ENCODE results near the gene RYR1. TPM values are rescaled to one million over a fixed set of nuclear protein-coding genes. Genes with fewer than 3 reads are reported as not detected.
A peak's percentile ranks its signal among the peaks of the same experiment; 100 is the strongest.

Gene RYR1
- total and polyA plus RNA-seq, 11 donors = 0.44 to 2.1 (median 0.86) TPM

DNA sequence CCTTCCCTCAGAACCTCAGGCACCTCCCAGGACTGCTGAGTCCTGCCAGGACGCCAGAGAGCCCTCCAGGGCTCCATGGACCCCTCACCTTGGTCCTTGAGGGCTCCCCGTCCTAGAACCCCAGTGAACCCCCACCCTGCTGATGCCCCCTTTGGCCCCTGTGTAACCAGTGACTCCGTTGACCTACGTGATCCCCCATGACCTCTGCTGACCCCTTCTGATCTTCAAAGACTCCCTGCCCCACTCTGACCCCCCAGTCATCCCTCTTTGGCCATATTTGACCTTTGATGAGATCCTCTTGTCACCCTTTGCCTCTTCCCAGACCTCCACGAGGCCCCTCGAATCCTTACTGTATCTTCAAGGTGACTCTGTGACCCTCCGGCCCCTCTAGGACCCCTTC, 92.9 kb downstream of the RYR1 start:
- intact Hi-C loops (cut with DNase I) = no loop called here
- Histone ChIP-seq H3K4me1 (no peaks in the 10 kb centered on the region), H3K4me3 (no peak overlapping the region), H3K9me3 (no peaks in the 10 kb centered on the region), H3K36me3 (no peaks in the 10 kb centered on the region), H3K27me3 (peaks cover 0 to 17% (median 0%) of the 10 kb centered on the region in 9 donors), H3K27ac (no peak overlapping the region)
- ATAC-seq (no peak), DNase-seq (no peak)
- WGBS, 4 donors = 85 to 89% (median 87%) methylated on average over 7 of the region's 7 CpGs
- no peak for TF ChIP-seq POLR2A (IDR thresholded peaks at IDR 0.05)
- TF ChIP-seq, protein P1, sequence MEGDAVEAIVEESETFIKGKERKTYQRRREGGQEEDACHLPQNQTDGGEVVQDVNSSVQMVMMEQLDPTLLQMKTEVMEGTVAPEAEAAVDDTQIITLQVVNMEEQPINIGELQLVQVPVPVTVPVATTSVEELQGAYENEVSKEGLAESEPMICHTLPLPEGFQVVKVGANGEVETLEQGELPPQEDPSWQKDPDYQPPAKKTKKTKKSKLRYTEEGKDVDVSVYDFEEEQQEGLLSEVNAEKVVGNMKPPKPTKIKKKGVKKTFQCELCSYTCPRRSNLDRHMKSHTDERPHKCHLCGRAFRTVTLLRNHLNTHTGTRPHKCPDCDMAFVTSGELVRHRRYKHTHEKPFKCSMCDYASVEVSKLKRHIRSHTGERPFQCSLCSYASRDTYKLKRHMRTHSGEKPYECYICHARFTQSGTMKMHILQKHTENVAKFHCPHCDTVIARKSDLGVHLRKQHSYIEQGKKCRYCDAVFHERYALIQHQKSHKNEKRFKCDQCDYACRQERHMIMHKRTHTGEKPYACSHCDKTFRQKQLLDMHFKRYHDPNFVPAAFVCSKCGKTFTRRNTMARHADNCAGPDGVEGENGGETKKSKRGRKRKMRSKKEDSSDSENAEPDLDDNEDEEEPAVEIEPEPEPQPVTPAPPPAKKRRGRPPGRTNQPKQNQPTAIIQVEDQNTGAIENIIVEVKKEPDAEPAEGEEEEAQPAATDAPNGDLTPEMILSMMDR (IDR thresholded peaks at IDR 0.05) = no peak

DNA sequence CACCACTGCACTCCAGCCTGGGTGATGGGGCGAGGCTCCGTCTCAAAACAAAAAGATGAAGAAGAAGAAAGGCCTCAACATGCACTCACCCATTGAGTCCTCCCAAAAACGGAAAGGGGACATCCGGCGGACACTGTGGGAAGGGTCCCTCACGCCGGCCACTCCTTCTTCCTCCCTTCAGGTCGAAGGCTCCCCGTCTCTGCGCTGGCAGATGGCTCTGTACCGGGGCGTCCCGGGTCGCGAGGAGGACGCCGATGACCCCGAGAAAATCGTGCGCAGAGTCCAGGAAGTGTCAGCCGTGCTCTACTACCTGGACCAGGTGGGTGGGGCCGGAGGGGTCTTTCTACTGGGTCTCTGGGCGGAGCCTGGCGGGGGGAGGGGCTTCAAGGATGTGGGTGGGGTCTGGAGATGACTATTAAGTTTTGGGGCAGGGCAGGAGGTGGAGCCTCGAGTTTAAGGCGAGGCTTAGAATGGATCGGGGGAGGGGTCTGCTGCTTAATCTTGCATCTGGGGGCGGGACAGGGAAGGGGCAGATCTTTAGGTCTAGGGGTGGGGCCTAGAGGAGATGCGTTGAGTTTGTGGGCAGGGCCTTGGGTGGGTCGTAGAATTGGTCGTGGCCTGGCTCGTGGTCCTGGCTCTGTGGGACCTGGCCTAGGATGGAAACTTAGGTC, 94.1 kb downstream of the RYR1 start:
- H3K4me3 ChIP-seq = no peak overlapping the region
- intact Hi-C loops (cut with DNase I) = no loop called here
- ATAC-seq (no peak), DNase-seq (no peak)
- H3K9me3 ChIP-seq = no peaks in the 10 kb centered on the region
- WGBS, 4 donors = 55 to 65% (median 56%) methylated on average over 32 of the region's 32 CpGs
- no peak overlapping the region for H3K27ac ChIP-seq
- H3K4me1 ChIP-seq = no peaks in the 10 kb centered on the region
- H3K27me3 ChIP-seq = peaks cover 0 to 17% (median 0%) of the 10 kb centered on the region in 9 donors
- no peaks in the 10 kb centered on the region for H3K36me3 ChIP-seq
- no peak for TF ChIP-seq POLR2A (IDR thresholded peaks at IDR 0.05)
- TF ChIP-seq, protein P1 (IDR thresholded peaks at IDR 0.05) = no peak

DNA sequence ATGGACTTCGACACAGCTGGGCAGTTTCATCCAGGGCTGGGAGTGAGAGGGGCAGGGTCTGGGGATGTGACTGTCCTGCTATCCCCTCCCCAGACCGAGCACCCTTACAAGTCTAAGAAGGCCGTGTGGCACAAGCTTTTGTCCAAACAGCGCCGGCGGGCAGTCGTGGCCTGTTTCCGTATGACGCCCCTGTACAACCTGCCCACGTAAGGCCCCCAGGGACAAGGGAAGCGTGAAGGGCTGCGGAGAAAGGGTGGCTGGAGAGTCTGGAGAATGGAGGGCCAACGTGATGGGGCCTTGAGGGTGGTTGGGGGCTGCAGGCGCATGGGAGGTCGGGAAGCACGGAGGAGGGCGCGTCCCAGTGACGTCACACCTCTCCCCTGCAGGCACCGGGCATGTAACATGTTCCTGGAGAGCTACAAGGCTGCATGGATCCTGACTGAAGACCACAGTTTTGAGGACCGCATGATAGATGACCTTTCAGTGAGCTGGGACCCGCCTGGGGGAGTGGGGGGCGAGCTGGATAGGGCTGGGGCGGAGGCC, 94.8 kb downstream of the RYR1 start:
- no peaks in the 10 kb centered on the region for H3K9me3 ChIP-seq
- no peaks in the 10 kb centered on the region for H3K4me1 ChIP-seq
- DNase-seq (no peak), ATAC-seq (peak in 1 of 4 donors; percentile 12)
- intact Hi-C loops (cut with DNase I) = no loop called here
- no peaks in the 10 kb centered on the region for H3K36me3 ChIP-seq
- TF ChIP-seq POLR2A (IDR thresholded peaks at IDR 0.05) = no peak
- TF ChIP-seq, protein P1 (IDR thresholded peaks at IDR 0.05) = no peak
- no peak overlapping the region for H3K27ac ChIP-seq
- no peak overlapping the region for H3K4me3 ChIP-seq
- WGBS, 4 donors = 77 to 82% (median 79%) methylated on average over 20 to 24 of the region's 24 CpGs
- H3K27me3 ChIP-seq = peaks cover 0 to 17% (median 0%) of the 10 kb centered on the region in 9 donors

DNA sequence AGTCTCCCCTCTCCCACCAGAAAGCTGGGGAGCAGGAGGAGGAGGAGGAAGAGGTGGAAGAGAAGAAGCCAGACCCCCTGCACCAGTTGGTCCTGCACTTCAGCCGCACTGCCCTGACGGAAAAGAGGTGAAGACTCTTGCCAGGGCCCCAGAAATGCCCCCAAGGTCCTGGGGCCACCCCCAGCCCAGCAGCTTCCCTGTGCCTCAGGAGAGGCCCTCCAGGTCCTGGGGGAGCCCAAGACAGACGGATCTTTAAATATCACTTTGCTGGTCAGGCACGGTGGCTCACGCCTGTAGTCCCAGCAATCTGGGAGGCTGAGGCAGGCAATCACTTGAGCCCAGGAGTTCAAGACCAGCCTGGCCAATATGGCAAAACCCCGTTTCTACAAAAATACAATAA, 95.4 kb downstream of the RYR1 start:
- no peaks in the 10 kb centered on the region for H3K9me3 ChIP-seq
- DNase-seq (no peak), ATAC-seq (no peak)
- no peaks in the 10 kb centered on the region for H3K4me1 ChIP-seq
- no peak overlapping the region for H3K4me3 ChIP-seq
- no peak overlapping the region for H3K27ac ChIP-seq
- H3K36me3 ChIP-seq = no peaks in the 10 kb centered on the region
- intact Hi-C loops (cut with DNase I) = no loop called here
- peaks cover 0 to 17% (median 0%) of the 10 kb centered on the region in 9 donors for H3K27me3 ChIP-seq
- TF ChIP-seq POLR2A (IDR thresholded peaks at IDR 0.05) = no peak
- TF ChIP-seq, protein P1 (IDR thresholded peaks at IDR 0.05) = no peak
- WGBS, 4 donors = 77 to 89% (median 84%) methylated on average over 6 of the region's 6 CpGs
